GM12801 (cell line): ENCODE data around the gene ATG7.

ENCODE experiments used
- CTCF ChIP-seq: IDR thresholded peaks from one replicate; pipeline ENCODE4 v1.5.1; 2011; ENCODE audit warnings: control low read depth; ENCODE audit not compliant: insufficient read length; ENCODE audit errors: extremely low read depth

Gene ATG7

DNA sequence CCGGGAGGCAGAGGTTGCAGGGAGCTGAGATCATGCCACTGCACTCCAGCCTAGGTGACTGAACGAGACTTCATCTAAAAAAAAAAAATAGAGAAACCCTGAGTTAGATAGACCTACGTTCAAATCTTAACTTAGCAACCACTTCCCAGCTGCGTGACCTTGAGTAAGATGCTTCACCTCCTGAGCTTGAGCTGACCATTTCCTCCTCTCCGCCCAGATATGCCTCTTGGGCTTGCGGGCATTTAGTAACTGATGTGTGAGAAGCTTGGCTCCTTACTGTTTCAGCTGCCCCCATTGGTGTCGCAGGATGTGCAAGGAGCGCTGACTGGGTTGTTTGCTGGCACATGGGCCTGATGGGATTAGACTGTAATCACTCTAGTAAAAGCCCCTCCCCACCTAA lies 26.9 kb upstream of the ATG7 start:
- TF ChIP-seq CTCF, result no peak

DNA sequence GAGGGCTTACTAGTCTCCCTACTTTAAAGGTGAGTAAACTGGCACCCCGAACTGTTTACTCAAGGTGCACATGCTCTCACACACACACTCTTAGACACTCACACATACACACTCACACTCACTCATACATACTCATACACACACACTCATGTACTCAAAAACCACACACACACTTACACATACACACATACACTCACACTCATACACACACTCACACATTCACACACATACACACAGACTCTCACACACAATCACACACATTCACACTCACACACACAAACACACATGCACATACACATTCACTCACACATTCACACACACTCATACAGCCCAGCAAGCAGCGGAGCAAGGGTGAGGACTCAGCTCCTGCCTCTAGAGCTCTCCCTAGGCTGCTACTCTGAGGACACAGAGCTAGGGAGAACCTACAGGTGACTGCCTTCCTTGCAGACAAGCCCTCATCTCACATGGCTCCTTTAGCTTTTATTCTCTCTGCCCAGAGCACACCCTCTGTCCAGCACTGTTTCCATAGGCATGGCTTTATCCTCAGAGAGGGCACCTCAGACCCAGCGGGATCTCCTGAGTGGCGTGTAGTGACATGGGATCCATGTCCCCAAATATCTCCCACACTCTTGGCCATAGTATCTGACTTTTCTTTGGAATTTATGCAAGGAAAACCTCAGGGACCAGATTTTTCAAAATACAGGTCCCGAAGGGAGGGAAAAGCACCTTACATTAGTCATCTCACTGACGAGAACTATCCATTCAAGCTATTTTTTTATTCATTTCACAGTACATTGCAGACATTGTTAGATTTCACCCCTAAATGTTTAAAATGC lies 26.2 kb upstream of the ATG7 start:
- no peak for TF ChIP-seq CTCF

DNA sequence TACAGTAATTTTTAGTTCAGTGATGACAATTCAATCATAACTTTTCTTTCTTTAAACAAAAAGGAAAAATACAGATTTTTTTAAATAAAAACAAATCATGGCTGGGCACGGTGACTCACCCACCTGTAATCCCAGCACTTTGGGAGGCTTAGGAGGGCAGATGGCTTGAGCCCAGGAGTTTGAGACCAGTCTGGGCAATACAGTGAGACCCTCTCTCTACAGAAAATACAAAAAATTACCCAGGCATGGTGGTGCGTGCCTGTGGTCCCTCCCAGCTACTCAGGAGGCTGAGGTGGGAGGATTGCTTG lies 25.6 kb upstream of the ATG7 start:
- TF ChIP-seq CTCF, result no peak

GRCh38 chr3:11247362-11247761 lies 24.8 kb upstream of the ATG7 start:
- TF ChIP-seq CTCF, result no peak

DNA sequence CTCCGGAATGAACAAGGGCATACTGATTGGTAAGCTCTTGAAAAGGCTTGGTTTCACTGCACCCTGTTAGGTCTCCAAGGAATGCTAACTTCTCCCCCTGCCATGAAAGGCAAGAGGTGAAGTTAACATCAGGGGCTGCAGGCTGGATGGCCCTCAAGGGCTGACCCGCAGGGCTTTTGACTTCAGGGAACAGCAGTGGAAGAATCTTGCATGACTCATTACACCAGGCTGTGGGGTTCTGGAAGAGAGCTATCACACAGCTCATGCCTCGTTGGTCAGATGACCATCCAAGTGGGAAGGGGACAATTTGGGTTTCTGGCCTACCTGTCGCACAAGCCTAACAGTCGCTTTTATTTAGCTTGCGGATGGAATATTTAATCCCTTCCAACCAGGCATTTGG lies 23.6 kb upstream of the ATG7 start:
- TF ChIP-seq CTCF, result no peak

DNA sequence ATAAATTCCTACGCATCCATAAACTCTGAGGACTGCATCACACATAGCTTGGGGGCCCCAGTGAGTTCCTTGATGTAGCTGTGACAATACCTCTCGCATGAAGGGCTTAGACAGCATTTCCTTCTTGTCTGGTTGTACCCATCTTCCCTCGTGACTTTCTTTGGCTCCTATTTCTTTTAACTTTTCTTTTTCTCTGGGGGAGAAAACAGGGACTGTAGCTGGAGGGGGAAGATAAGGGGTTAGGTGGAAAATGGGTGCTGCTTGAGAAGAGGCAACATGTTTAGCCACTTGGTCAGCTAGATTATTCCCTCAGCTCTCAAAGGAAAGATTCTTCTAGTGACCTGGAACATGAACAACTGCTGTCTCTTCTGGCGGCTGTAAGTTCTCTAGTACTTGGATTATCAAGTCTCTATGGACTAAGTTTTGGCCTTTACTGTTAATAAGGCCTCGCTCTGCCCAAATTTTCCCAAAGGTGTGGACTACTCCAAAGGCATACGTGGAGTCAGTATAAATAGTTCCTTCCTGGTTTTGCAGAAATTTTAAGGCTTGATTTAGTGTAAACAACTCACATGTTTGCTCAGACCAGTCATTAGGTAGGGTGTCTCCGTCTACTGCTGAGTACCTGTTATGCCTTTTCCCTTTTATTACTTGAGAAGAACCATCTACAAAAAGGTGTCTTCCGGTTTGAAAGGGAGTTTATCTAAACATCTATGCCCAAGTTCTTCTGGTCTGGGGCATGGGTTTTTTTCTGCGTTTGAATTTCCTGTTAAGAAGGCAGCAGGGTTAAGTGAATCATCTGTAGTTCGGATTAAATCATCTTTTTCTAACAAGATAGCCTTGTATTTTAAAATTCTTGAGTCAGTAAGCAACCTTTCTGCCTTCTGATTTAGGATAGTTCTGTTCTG lies 21.0 kb upstream of the ATG7 start:
- TF ChIP-seq CTCF, result no peak

GRCh38 chr3:11251807-11252176 lies 20.4 kb upstream of the ATG7 start:
- TF ChIP-seq CTCF, result no peak
